Type B pancreatic cell (in vitro differentiated cells): ENCODE results near the gene CNIH4. TPM values are rescaled to one million over a fixed set of nuclear protein-coding genes. Genes with fewer than 3 reads are reported as not detected.
"Not testable (repeated sequence)": the region's sequence is repeated elsewhere in the genome, so short reads cannot be mapped to it uniquely, and the experiment has no call there.

Source experiments
- DNase-seq: peaks from one replicate; pipeline ENCODE4 v3.0.0; 2021; ENCODE audit warnings: mixed read lengths; ENCODE audit not compliant: unreplicated experiment; ENCODE audit errors: extremely low spot score
- H3K27ac Mint-ChIP-seq: 2 replicates; pipeline ENCODE4 v1.8.0; 2021; ENCODE audit warnings: mild to moderate bottlenecking, mixed read lengths
- H3K27me3 Mint-ChIP-seq: 2 replicates; pipeline ENCODE4 v1.8.0; 2021; ENCODE audit warnings: mixed read lengths
- H3K36me3 Mint-ChIP-seq: 2 replicates; pipeline ENCODE4 v1.8.0; 2021; ENCODE audit warnings: mixed read lengths
- H3K4me1 Mint-ChIP-seq: one replicate; pipeline ENCODE4 v1.8.0; 2021; ENCODE audit warnings: mixed read lengths; ENCODE audit not compliant: unreplicated experiment
- H3K4me3 Mint-ChIP-seq: 2 replicates; pipeline ENCODE4 v1.8.0; 2021; ENCODE audit warnings: mild to moderate bottlenecking, mixed read lengths
- H3K9me3 Mint-ChIP-seq: 2 replicates; pipeline ENCODE4 v1.8.0; 2021; ENCODE audit warnings: mixed read lengths
- total RNA-seq: library from RNA; stranded (reverse); gene quantifications from 2 replicates; pipeline ENCODE4 v1.2.1, GENCODE V29; 2021; ENCODE audit warnings: low replicate concordance
- TF ChIP-seq, protein P1 (sequence below): fragments of 200-600 bp; sonication (generic); conservative IDR thresholded peaks from 2 replicates; pipeline ENCODE4 v1.5.0; 2021; ENCODE audit warnings: antibody characterized with exemption, mild to moderate bottlenecking

CNIH4 gene
- total RNA-seq, 1 donor from 2014 or later: 59.3 TPM

DNA sequence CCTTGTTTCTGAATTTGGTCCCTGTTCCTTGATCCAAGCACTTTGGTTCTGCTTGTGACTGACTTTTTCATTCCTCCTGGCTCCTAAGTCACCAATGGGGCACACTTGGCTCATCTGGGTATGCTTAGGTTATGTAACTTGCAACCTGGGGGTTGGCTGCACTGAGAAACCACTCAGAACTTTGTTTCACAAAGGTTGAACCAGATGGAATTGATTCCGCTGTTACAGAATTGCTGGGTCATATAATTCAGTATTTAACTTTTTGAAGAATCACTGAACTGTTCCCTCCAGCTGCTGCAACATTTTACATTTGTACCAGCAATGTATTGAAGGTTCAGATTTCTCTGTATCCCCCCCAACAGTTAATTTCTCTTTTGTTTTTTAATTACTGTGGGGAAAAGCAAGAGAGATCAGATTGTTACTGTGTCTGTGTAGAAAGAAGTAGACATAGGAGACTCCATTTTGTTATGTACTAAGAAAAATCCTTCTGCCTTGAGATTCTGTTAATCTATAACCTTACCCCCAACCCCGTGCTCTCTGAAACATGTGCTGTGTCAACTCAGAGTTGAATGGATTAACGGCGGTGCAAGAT, 17.1 kb upstream of the CNIH4 start:
- Mint-ChIP-seq H3K36me3 (no peaks in the 10 kb centered on the region), H3K27me3 (no peaks in the 10 kb centered on the region), H3K4me3 (no peak overlapping the region), H3K9me3 (no peaks in the 10 kb centered on the region), H3K4me1 (peaks cover 3% of the 10 kb centered on the region), H3K27ac (peak overlapping the region; percentile 21)
- DNase-seq: no peak
- TF ChIP-seq, protein P1, sequence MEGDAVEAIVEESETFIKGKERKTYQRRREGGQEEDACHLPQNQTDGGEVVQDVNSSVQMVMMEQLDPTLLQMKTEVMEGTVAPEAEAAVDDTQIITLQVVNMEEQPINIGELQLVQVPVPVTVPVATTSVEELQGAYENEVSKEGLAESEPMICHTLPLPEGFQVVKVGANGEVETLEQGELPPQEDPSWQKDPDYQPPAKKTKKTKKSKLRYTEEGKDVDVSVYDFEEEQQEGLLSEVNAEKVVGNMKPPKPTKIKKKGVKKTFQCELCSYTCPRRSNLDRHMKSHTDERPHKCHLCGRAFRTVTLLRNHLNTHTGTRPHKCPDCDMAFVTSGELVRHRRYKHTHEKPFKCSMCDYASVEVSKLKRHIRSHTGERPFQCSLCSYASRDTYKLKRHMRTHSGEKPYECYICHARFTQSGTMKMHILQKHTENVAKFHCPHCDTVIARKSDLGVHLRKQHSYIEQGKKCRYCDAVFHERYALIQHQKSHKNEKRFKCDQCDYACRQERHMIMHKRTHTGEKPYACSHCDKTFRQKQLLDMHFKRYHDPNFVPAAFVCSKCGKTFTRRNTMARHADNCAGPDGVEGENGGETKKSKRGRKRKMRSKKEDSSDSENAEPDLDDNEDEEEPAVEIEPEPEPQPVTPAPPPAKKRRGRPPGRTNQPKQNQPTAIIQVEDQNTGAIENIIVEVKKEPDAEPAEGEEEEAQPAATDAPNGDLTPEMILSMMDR: no peak

DNA sequence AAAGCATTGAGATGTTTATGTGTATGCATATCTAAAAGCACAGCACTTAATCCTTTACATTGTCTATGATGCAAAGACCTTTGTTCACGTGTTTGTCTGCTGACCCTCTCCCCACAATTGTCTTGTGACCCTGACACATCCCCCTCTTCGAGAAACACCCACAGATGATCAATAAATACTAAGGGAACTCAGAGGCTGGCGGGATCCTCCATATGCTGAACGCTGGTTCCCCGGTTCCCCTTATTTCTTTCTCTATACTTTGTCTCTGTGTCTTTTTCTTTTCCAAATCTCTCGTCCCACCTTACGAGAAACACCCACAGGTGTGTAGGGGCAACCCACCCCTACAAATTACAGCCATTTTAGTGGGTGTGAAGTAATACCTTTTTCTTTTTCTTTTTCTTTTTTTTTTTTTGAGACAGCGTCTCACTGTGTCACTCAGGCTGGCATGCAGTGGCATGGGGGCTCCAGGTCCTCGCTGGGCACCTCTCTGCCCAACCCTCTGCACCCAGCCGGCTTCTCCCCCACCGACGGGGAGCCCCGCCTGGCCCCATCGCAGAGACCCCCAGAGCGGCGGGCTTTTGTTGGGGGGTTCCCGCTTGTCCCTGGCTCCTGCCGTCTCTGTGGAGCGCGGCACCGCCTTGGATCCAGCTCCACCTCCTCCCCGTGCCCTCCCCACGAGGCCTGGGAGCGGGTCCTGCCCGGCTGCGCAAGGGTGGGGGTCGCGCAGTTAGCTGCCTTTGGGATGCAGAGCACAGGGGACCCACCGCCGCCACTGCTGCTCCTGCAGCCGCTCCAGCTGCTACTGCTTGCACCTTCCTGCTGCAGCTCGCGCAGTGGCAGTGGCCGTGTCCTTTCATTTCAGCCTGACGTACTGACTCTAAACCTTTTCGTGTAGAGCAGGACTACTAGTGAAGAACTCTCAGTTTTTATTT, 16.0 kb upstream of the CNIH4 start:
- H3K36me3 Mint-ChIP-seq, H3K27ac Mint-ChIP-seq, H3K9me3 Mint-ChIP-seq, H3K4me1 Mint-ChIP-seq, H3K27me3 Mint-ChIP-seq: not testable (repeated sequence)
- H3K4me3 Mint-ChIP-seq: peak overlapping the region; percentile 74
- peak; percentile 70 for DNase-seq

DNA sequence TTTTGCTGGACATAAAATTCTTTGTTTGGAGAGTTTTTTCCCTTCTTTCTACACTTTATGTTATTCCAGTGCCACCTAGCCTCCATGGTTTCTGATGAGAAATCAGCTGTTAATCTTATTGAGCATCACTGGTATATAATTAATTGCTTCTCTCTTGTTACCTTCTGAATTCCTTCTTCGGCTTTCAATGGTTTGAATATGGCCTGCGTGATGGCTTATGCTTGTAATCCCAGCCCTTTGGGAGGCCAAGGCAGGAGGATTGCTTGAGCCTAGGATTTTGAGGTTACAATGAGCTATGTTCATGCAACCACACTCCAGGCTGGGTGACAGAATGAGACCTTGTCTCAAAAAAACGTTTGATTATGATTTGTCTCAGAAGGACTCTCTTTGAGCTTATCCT, 13.0 kb upstream of the CNIH4 start:
- TF ChIP-seq, protein P1: no peak
- DNase-seq: no peak
- Mint-ChIP-seq H3K4me3 (no peak overlapping the region), H3K36me3 (no peaks in the 10 kb centered on the region), H3K27me3 (no peaks in the 10 kb centered on the region), H3K4me1 (peaks cover 3% of the 10 kb centered on the region), H3K9me3 (no peaks in the 10 kb centered on the region), H3K27ac (no peak overlapping the region)

DNA sequence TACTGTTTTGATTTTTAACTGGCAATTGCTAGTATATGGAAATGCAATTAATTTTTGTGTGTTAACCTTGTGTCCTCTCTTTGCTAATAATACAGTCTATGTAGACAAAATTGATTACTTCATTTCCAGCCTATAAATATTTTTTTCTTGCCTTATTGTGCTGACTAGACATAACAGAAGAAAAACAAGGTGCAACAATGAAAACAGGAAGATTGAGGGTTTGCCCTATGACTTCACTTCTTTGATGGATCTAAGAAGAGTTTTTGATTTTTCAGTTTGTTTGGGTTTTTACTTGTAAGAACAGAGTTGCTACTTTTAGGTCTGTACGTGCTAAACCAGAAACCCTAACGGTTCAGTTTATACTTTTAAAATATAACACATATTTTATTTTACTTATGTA, 8.5 kb upstream of the CNIH4 start:
- DNase-seq: no peak
- TF ChIP-seq, protein P1: no peak
- H3K9me3 Mint-ChIP-seq: no peaks in the 10 kb centered on the region
- H3K27ac Mint-ChIP-seq: no peak overlapping the region
- no peaks in the 10 kb centered on the region for H3K27me3 Mint-ChIP-seq
- H3K36me3 Mint-ChIP-seq: no peaks in the 10 kb centered on the region
- no peak overlapping the region for H3K4me3 Mint-ChIP-seq
- H3K4me1 Mint-ChIP-seq: no peaks in the 10 kb centered on the region

DNA sequence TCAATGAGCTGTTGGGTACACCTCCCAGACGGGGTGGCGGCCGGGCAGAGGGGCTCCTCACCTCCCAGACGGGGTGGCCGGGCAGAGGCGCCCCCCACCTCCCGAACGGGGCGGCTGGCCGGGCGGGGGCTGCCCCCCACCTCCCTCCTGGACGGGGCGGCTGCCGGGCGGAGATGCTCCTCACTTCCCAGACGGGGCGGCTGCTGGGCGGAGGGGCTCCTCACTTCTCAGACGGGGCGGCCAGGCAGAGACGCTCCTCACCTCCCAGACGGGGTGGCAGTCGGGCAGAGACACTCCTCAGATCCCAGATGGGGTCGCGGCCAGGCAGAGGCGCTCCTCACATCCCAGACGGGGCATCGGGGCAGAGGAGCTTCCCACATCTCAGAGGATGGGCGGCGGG, 7.0 kb upstream of the CNIH4 start:
- not testable (repeated sequence) for H3K27me3 Mint-ChIP-seq, DNase-seq, H3K4me3 Mint-ChIP-seq, H3K4me1 Mint-ChIP-seq, H3K36me3 Mint-ChIP-seq, H3K27ac Mint-ChIP-seq, H3K9me3 Mint-ChIP-seq

DNA sequence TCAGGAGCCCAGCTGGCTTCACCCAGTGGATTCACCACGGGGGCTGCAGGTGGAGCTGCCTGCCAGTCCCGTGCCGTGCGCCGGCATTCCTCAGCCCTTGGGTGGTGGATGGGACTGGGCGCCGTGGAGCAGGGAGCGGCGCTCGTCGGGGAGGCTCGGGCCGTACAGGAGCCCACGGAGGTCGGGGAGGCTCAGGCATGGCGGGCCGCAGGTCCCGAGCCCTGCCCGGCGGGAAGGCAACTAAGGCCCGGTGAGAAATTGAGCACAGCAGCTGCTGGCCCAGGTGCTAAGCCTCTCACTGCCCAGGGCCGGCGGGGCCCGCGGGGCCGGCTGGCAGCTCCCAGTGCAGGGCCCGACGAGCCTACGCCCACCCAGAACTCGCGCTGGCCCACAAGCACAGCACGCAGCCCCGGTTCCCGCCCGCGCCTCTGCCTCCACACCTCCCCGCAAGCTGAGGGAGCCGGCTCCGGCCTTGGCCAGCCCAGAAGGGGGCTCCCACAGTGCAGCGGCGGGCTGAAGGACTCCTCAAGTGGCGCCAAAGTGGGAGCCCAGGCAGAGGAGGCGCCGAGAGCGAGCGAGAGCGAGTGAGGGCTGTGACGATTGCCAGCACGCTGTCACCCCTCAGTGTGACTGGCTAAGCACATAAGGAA, 4.1 kb upstream of the CNIH4 start:
- H3K27ac Mint-ChIP-seq, H3K36me3 Mint-ChIP-seq, H3K4me1 Mint-ChIP-seq, H3K4me3 Mint-ChIP-seq, H3K27me3 Mint-ChIP-seq, DNase-seq, H3K9me3 Mint-ChIP-seq: not testable (repeated sequence)
